Esophagus muscularis mucosa (tissue), 4 donors: ENCODE measurements around the gene SLC2A6. TPM values are rescaled to one million over a fixed set of nuclear protein-coding genes. Genes with fewer than 3 reads are reported as not detected.

Experiments
- DNase-seq: peaks from one replicate; pipeline ENCODE4 v3.0.0-alpha.2; 2017; ENCODE audit errors: extremely low spot score
- H3K27ac ChIP-seq, 4 donors: fragments of 200-600 bp; sonication (generic); replicated peaks in 1 of 4; 1 replicate in 3 of 4; 2 replicates in 1 of 4; pipeline ENCODE4 v1.5.1; 2016 to 2019; ENCODE audit warnings: mild to moderate bottlenecking in 1 of 4
- H3K27me3 ChIP-seq, 4 donors: fragments of 200-600 bp; sonication (generic); one replicate each; pipeline versions ENCODE4 v1.5.1 to v1.6.0; 2016 to 2019
- H3K36me3 ChIP-seq, 4 donors: fragments of 200-600 bp; sonication (generic); one replicate each; pipeline ENCODE4 v1.5.1; 2016 to 2019
- H3K4me1 ChIP-seq, 4 donors: fragments of 200-600 bp; sonication (generic); one replicate each; pipeline ENCODE4 v1.5.1; 2016 to 2019
- H3K4me3 ChIP-seq, 4 donors: fragments of 200-600 bp; sonication (generic); 1 replicate in 2 of 4; 2 replicates in 2 of 4; pipeline ENCODE4 v1.5.1; 2016 to 2019; ENCODE audit warnings: mild to moderate bottlenecking in 4 of 4, moderate library complexity in 1 of 4
- H3K9me3 ChIP-seq, 4 donors: fragments of 200-600 bp; sonication (generic); 1 replicate in 3 of 4; 2 replicates in 1 of 4; pipeline ENCODE4 v1.5.1; 2016 to 2019
- EP300 ChIP-seq: sonication (generic); formaldehyde crosslinking; IDR thresholded peaks from one replicate; pipeline ENCODE4 v1.6.1; 2017; ENCODE audit warnings: antibody characterized with exemption
- POLR2A ChIP-seq: fragments of 450-650 bp; IDR thresholded peaks from one replicate; pipeline ENCODE4 v1.6.1; 2017; ENCODE audit warnings: antibody characterized with exemption, moderate library complexity, mild to moderate bottlenecking, low read depth
- POLR2AphosphoS5 ChIP-seq, 2 donors: sonication (generic); formaldehyde crosslinking; IDR thresholded peaks; one replicate each; pipeline ENCODE4 v1.6.1; 2017; ENCODE audit warnings: antibody characterized with exemption in 2 of 2
- WGBS: methylation state at CpG from one replicate; pipeline ENCODE4 v1.1.5; 2018; 5-methylcytosine and 5-hydroxymethylcytosine counted together
- intact Hi-C: fragments of 100-400 bp; cut with DNase I; formaldehyde crosslinking; loops from one replicate; pipeline ENCODE4 v1.15.1; 2023
- total RNA-seq, 4 donors: library from RNA; depleted of rRNA; stranded (reverse); fragments of >200 nt; gene quantifications; one replicate each; pipeline versions ENCODE4 v1.1.0 to v1.2.1, GENCODE V29; 2016
- TF ChIP-seq, protein P1 (sequence below), 3 experiments: fragments of 200-600 bp in 2 of 3; fragments of 450-650 bp in 1 of 3; sonication (generic) in 2 of 3; IDR thresholded peaks; one replicate each; pipeline ENCODE4 v1.5.1; 2017 to 2019; ENCODE audit warnings: antibody characterized with exemption in 3 of 3, mild to moderate bottlenecking in 2 of 3, moderate library complexity in 1 of 3

The SLC2A6 gene
- total RNA-seq, 4 donors from 2014 or later, result 2.9 to 8.6 (median 5.9) TPM

DNA sequence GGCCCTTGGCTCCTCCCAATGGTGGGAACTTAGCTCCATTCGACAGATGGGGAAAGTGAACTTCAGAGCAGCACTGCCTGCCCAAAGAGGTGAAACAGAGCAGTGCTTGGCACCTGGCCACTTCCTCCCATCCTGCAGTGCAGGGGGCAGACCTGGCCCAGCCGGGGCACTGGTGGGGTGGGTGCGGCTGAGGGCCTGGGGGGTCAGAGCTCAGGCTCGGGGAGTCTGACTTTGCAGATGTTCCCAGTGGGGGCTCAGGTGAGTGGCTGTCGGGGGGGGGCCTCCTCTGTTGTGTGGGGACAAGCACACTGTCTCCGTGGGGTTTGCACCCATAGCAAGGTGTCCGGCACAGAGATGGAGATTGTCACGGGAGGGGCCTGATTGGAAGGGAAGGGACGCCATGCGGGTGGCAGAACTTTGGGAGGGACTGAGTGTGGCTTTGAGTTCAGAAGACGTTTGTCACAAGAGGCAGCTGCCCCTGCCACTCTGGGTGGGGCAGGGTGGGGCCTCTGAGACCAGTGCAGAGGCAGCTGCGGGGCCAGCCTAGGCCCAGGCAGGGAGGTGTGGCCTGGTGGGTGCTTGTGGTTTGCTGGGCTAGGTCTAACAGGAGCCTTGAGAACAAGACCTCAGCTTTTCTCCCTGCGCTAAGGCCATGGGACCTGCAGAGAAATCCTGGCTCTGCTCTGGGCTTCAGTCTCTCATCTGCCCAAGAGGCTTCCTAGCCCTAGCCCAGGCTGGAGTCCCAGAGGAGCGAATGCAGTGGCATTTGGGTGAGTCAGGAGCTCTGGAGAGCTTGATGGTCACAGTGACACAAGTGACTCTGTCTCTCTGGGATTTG lies 43.4 kb upstream of the SLC2A6 start:
- Histone ChIP-seq H3K4me3 (no peak overlapping the region), H3K9me3 (no peaks in the 10 kb centered on the region), H3K4me1 (peaks cover 7 to 17% (median 16%) of the 10 kb centered on the region in 4 donors), H3K27me3 (peaks cover 0 to 10% (median 0%) of the 10 kb centered on the region in 4 donors), H3K27ac (no peak overlapping the region), H3K36me3 (no peaks in the 10 kb centered on the region)
- intact Hi-C loops, result no loop called here
- WGBS, result 89% methylated on average over 11 of the region's 14 CpGs
- no peak for DNase-seq
- TF ChIP-seq EP300 (no peak), POLR2A (no peak), POLR2AphosphoS5 (IDR thresholded peaks at IDR 0.05) (no peak)
- TF ChIP-seq, protein P1, sequence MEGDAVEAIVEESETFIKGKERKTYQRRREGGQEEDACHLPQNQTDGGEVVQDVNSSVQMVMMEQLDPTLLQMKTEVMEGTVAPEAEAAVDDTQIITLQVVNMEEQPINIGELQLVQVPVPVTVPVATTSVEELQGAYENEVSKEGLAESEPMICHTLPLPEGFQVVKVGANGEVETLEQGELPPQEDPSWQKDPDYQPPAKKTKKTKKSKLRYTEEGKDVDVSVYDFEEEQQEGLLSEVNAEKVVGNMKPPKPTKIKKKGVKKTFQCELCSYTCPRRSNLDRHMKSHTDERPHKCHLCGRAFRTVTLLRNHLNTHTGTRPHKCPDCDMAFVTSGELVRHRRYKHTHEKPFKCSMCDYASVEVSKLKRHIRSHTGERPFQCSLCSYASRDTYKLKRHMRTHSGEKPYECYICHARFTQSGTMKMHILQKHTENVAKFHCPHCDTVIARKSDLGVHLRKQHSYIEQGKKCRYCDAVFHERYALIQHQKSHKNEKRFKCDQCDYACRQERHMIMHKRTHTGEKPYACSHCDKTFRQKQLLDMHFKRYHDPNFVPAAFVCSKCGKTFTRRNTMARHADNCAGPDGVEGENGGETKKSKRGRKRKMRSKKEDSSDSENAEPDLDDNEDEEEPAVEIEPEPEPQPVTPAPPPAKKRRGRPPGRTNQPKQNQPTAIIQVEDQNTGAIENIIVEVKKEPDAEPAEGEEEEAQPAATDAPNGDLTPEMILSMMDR (IDR thresholded peaks at IDR 0.05), result no peak

DNA sequence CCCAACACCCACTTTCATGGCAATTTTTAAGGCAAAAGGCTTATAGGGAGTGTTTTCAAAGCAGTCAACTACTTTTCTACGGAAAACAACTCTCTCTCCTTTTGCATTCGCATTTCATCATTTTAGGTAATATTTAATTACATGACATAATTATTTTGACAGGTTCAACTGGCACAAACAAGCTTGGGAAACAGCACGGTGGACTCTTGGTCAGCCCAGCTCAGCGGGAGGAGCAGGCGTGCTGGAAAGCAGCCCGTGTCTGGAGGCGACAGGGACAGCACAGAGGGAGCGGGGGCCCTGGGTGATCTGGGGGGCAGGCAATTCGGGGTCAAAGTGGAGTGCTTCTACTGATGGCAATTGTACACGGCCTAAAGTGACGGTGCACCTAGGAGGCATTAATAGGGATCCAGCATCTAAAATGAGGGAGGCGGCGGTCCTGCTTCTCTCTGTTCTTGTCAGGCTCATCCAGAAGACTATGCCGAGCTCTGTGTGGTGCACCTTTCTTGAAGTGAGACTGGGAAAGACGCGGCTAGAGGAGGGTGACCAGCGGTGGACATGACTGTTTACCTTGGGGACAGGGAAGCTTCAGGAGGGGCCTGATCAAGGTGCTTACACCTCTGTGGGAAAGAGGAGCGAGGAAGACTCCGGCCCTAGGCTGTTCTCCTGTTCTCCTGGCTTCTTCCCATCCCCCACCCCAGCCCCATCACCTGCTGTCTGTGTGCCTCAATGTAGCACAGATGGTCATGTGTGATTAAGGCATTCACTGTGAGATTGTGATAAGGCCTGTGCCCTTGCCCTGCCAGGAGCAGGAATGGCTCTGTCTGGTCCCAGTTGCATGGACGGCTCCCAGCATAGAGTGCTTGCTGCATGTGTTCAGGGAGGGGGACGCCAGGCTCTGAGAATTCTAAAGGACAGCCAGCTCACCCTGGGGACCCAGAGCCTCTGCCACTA lies 42.5 kb upstream of the SLC2A6 start:
- intact Hi-C loops, result no loop called here
- Histone ChIP-seq H3K36me3 (no peaks in the 10 kb centered on the region), H3K27me3 (peaks cover 0 to 8% (median 0%) of the 10 kb centered on the region in 4 donors), H3K27ac (no peak overlapping the region), H3K4me1 (peaks cover 0 to 8% (median 7%) of the 10 kb centered on the region in 4 donors), H3K9me3 (no peaks in the 10 kb centered on the region), H3K4me3 (no peak overlapping the region)
- no peak for DNase-seq
- TF ChIP-seq, protein P1 (IDR thresholded peaks at IDR 0.05), result no peak
- TF ChIP-seq EP300 (no peak), POLR2A (no peak), POLR2AphosphoS5 (IDR thresholded peaks at IDR 0.05) (no peak)
- WGBS, result 90% methylated on average over 21 of the region's 21 CpGs

DNA sequence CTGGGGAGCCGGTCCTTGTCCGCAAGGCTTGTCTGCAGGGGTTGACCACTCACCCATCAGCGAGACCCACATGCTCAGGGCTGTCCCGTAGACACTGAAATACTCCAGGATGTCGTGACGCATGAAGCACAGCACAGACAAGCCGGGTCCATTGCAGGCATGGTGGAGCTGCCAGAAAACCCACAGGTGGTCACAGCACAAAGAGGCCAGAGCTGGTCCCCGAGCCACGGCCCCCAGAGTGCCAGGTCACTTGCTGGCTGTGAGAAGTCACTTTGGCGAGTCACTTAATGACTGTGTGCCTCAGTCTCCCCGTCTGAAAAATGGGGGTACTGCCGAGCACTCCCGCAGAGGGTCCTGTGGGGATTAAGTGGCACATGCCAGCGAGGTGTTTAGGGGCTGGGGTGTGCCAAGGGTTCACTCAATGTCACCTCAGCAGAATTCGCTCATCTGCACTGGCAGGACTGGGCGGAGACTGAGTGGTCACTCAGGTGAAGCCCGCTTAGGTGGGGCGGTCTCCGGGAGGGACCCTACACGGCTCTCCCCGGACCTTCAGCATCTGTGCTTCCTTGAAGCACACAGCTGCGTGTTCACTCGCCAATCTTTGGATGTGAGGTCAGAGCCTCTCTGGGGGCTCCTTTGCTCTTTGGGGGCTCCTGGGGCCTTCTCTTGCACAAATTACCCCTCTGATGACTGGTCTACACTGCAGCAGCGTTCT lies 41.4 kb upstream of the SLC2A6 start:
- 83% methylated on average over 8 of the region's 24 CpGs for WGBS
- H3K27me3 ChIP-seq, result peaks cover 0 to 19% (median 0%) of the 10 kb centered on the region in 4 donors
- no peaks in the 10 kb centered on the region for H3K36me3 ChIP-seq
- TF ChIP-seq EP300 (no peak), POLR2A (no peak), POLR2AphosphoS5 (IDR thresholded peaks at IDR 0.05) (no peak)
- TF ChIP-seq, protein P1 (IDR thresholded peaks at IDR 0.05), result no peak
- H3K9me3 ChIP-seq, result no peaks in the 10 kb centered on the region
- no peak overlapping the region for H3K4me3 ChIP-seq
- H3K4me1 ChIP-seq, result no peaks in the 10 kb centered on the region
- H3K27ac ChIP-seq, result no peak overlapping the region
- no peak for DNase-seq
- intact Hi-C loops, result no loop called here

DNA sequence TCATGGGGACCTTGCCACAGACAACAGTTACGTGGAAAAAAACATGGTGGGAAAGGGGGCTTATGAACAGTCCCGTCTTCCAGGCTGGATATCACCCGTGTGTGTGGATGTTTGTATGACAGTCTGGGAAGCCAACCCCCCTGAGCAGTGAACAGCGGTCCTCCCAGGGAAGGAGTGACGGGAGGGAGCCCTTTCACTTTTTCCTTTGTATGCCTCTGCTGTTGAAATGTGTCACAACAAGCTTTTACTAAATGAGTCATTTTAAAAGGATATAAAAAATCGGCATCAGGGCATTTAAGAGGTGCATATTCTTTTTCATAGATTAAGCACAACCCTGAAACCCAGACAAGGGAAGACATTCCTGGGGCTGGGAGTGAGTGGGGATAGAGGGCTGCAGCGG lies 40.8 kb upstream of the SLC2A6 start:
- Histone ChIP-seq H3K27ac (no peak overlapping the region), H3K4me1 (peaks cover 4 to 5% (median 5%) of the 10 kb centered on the region in 4 donors), H3K36me3 (no peaks in the 10 kb centered on the region), H3K27me3 (peaks cover 0 to 25% (median 0%) of the 10 kb centered on the region in 4 donors), H3K4me3 (no peak overlapping the region), H3K9me3 (no peaks in the 10 kb centered on the region)
- intact Hi-C loops, result no loop called here
- WGBS, result 69% methylated on average over 7 of the region's 7 CpGs
- no peak for TF ChIP-seq EP300
- TF ChIP-seq POLR2A, result no peak
- no peak for TF ChIP-seq POLR2AphosphoS5 (IDR thresholded peaks at IDR 0.05)
- TF ChIP-seq, protein P1 (IDR thresholded peaks at IDR 0.05), result no peak
- no peak for DNase-seq
